ENCODE results near the gene GGA2.

The GGA2 gene

DNA sequence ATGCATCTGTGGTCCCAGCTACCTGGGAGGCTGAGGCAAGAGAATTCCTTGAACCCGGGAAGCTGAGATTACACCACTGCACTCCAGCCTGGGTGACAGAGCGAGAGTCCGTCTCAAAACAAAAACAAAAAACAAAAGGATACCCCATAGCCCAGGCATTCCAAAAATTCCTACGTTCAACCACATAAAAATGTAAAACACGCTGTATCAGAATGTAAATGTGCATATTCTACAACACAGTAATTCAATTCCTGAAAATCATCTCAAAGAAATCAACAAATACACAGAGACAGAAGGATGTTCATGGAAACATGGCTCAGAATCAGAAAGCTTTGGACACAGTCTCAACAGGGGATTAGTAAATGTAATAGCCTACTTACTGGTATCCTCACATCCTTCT lies 90.3 kb downstream of the GGA2 start:
- Histone ChIP-seq H3K4me3 (no peak overlapping the region), H3K27ac (no peak overlapping the region)
- no peak for DNase-seq (ENCODE audit: low spot score)
- TF ChIP-seq, protein P1, sequence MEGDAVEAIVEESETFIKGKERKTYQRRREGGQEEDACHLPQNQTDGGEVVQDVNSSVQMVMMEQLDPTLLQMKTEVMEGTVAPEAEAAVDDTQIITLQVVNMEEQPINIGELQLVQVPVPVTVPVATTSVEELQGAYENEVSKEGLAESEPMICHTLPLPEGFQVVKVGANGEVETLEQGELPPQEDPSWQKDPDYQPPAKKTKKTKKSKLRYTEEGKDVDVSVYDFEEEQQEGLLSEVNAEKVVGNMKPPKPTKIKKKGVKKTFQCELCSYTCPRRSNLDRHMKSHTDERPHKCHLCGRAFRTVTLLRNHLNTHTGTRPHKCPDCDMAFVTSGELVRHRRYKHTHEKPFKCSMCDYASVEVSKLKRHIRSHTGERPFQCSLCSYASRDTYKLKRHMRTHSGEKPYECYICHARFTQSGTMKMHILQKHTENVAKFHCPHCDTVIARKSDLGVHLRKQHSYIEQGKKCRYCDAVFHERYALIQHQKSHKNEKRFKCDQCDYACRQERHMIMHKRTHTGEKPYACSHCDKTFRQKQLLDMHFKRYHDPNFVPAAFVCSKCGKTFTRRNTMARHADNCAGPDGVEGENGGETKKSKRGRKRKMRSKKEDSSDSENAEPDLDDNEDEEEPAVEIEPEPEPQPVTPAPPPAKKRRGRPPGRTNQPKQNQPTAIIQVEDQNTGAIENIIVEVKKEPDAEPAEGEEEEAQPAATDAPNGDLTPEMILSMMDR (IDR thresholded peaks at IDR 0.05): no peak

DNA sequence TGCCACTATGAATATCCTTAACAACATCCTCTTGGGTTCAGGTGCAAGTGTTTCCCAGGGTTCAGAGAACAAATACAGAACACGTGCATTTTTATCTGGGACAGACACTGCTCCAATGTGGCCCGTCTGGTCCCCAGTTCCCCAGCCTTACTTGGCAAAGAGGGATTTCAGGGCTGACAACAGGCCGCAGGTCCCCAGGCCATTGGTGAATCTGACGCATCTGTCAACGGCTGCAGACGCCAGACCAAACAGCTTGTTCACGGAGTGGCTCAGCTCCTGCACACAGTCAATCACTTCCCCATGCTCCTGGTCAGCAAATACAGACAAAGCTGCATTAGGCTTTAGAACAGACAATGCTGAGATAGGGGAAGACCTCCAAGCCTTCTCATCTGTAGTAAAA lies 93.5 kb downstream of the GGA2 start:
- DNase-seq (ENCODE audit: low spot score): no peak
- Histone ChIP-seq H3K4me3 (no peak overlapping the region), H3K27ac (no peak overlapping the region)
- TF ChIP-seq, protein P1 (IDR thresholded peaks at IDR 0.05): no peak

DNA sequence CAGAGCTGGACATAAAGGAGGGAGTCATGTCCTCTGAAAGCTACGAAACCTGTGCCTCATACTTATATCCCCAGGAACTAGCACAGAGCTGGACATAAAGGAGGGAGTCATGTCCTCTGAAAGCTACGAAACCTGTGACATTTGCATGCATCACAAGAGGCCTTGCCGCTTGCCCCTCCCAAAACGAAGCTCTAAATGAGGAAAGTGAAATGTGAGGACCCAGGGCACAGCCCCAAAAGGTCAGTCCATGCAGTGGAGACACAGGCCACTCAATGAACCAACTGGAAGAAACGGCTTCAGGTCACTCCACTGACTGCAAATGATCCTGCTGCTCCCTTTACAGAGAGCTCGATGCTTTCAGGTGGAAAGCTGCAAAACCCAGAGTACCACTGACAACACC lies 95.6 kb downstream of the GGA2 start:
- H3K27ac ChIP-seq: no peak overlapping the region
- TF ChIP-seq, protein P1 (IDR thresholded peaks at IDR 0.05): no peak
- DNase-seq (ENCODE audit: low spot score): no peak
- no peak overlapping the region for H3K4me3 ChIP-seq
